Measurements from ENCODE around the gene MYCBPAP.

The MYCBPAP gene

DNA sequence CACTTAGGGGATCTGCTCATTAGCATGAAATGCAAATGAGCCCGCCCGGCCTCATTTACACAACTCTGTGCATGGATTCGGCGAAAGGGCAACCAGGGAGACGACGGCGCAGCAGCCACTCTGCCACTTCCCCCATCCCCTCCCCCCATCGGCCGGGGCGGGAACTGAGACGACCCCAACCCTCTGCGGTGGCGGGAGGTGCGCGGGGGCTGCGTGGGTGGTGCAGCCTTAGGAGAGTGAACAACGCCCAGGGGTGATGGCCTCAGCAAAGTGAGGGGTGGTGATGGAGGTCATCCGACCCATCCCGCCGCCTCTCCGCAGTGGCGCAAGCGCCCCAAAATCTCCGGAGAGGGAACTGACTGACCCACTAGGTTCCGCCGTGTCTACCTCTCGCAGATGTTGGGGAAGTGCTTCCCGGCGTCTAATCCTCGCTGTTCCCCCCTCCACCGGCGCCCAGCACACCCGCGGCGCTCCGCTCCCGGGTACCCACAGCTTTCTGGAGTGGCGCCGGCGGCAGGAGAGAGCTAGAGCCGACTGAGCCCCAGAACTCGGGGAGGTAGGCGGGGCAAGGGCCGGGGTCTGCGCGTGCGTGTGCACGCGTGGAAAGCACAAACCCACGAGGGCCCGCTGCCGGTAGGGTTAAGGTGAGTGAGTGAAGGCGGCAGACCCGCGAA, 50.8 kb downstream of the MYCBPAP start:
- no peak for DNase-seq

- DNase-seq = peak; percentile 26
These were observed 51.5 kb downstream of the MYCBPAP start for GRCh38 chr17:50559674-50560184.

GRCh38 chr17:50560185-50560824, 52.1 kb downstream of the MYCBPAP start, which contains the start of gene CACNA1G:
CACNA1G (plus strand) TSS chr17:50560715; CDS start chr17:50561460, 745 bp downstream.
- DNase-seq = peak; percentile 87

DNA sequence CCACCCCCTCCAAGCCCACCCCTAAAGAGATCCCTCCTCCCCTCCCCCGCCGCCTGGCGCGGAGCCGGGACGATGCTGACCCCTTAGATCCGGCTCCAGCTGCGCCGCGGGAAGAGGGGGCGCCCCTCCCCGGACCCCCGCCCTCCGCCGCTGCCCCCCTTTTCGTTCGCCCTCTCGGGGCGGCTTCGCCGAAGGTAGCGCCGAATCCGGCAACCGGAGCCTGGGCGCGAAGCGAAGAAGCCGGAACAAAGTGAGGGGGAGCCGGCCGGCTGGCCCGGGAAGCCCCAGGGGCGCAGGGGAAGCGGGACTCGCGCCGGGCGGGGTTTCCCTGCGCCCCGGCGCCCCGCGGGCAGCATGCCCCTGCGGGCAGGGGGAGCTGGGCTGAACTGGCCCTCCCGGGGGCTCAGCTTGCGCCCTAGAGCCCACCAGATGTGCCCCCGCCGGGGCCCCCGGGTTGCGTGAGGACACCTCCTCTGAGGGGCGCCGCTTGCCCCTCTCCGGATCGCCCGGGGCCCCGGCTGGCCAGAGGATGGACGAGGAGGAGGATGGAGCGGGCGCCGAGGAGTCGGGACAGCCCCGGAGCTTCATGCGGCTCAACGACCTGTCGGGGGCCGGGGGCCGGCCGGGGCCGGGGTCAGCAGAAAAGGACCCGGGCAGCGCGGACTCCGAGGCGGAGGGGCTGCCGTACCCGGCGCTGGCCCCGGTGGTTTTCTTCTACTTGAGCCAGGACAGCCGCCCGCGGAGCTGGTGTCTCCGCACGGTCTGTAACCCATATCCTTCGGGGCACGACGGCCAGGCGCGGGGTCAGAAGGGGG, 52.9 kb downstream of the MYCBPAP start:
- no peak for DNase-seq

DNA sequence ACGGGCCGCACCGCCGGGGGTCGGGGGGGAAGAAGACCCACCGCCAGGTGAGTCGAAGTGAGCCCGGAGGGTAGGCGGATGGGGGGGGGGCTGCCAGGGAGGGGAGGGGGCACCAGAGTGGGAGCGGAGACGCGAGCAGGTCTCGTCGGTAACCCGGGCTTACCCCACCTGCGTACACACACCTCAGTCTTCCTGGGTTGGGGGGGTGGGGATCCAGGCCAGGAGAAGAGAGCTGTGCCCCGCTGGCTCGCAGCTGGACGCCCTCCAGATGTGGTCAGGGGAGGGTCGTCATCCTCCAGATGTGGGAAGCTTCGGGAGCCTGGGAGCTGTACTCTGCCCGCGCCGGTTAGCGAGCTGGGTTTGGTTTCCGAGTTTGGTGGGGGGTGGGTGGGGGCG, 53.5 kb downstream of the MYCBPAP start:
- DNase-seq = no peak

DNA sequence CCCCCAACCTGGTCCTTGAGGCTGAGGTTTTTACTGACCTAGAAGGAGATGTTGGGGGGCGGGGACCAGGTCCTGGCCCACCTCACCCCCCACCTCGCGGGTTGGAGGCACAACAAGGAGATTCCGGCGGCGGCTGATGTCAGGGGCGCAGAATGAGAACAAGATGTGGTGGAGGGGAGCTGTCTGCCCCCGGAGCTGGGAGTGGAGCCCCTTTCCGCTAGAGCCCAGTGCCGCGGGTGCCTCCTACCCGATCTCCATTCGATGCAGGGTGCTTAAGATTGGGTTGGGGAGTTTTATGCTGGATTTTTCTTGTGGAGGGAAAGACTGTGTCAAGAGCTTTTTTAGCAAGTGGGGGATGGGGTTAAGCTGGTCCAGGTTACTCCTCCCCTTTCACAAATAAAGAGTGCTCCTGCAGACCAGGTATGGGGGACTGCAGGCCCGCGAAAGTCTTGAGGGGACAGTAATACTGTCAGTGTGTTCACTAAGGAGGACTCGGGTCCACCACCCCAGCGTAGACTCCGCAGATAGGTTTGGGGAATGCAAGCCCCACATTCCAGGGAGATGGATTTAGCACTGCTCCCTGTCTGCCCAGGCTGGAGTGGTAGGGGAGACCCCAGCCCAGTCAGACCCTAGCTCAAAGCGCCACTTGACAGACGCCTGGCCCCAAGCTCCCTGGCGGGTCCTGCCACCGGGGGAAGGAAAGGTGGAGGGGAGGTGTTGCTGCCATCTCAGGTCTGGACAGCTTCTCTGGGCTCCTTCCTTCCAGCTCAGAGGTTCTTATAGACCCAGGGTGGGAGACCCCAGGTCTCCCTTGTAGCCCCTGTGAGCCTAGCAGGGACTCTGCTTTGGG, 54.2 kb downstream of the MYCBPAP start:
- DNase-seq = no peak

GRCh38 chr17:50563092-50563511, 54.9 kb downstream of the MYCBPAP start:
- no peak for DNase-seq

- no peak for DNase-seq
These were observed 56.7 kb downstream of the MYCBPAP start for GRCh38 chr17:50564916-50565315.

DNA sequence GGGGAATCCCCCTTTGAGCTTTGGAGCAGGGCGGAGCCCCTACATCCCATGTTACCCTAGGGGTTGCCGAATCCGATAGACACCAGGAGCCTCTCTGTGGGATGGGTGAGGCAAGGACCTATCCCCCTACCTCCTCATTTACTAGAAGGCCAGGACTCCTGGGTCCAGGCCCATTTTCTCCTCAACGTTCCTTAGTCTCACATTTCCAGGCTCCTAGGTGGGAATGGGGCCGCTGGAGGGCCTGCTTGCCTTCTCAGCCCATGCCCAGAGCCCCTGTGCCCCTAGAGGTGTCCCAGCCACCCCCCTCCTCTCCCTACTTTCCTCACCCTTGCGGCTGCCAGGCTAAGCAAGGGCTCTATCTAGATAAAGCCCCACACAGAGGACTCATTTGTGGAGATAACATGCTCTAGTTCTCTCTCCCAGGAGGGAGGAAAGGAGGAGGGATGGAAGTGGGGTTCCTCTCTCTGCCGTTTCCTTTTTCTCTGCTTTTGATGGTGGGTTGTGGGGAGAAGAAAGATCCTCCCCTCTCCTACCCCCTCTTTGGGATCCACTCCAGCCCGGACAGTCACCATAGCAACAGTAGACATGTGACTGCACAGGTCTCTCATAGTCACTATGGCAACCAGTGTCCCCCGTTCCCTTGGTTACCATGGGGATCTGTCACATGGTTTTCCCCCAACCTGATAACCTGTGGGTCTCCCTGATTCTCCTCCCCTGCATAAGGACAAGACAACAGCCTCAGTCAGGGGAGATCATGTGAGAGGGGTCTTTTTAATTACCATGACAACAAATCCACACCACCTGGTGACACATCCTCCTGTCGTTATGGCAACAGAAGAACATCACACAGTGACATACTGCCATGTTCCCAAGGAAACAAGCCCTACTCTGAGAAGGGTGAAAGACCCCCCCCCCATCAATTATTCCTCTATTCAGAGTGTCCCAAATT, 57.4 kb downstream of the MYCBPAP start:
- no peak for DNase-seq

GRCh38 chr17:50566886-50567285, 58.6 kb downstream of the MYCBPAP start:
- no peak for DNase-seq

GRCh38 chr17:50568659-50569058, 60.4 kb downstream of the MYCBPAP start:
- no peak for DNase-seq

- no peak for DNase-seq
These were observed 61.4 kb downstream of the MYCBPAP start for GRCh38 chr17:50569592-50569991.

- DNase-seq = no peak
These were observed 61.8 kb downstream of the MYCBPAP start for GRCh38 chr17:50570032-50570431.

- no peak for DNase-seq
These were observed 62.3 kb downstream of the MYCBPAP start for GRCh38 chr17:50570528-50570927.

GRCh38 chr17:50571681-50572080, 63.4 kb downstream of the MYCBPAP start:
- no peak for DNase-seq

DNA sequence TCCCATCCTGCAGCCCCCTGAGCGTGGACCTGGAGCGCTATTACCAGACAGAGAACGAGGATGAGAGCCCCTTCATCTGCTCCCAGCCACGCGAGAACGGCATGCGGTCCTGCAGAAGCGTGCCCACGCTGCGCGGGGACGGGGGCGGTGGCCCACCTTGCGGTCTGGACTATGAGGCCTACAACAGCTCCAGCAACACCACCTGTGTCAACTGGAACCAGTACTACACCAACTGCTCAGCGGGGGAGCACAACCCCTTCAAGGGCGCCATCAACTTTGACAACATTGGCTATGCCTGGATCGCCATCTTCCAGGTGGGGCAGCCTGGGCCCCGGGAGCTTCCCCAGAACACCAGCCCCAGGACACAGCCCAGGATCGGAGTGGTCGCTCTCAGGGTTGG, 64.3 kb downstream of the MYCBPAP start:
- no peak for DNase-seq

- DNase-seq = no peak
These were observed 65.8 kb downstream of the MYCBPAP start for GRCh38 chr17:50573866-50574611.

DNA sequence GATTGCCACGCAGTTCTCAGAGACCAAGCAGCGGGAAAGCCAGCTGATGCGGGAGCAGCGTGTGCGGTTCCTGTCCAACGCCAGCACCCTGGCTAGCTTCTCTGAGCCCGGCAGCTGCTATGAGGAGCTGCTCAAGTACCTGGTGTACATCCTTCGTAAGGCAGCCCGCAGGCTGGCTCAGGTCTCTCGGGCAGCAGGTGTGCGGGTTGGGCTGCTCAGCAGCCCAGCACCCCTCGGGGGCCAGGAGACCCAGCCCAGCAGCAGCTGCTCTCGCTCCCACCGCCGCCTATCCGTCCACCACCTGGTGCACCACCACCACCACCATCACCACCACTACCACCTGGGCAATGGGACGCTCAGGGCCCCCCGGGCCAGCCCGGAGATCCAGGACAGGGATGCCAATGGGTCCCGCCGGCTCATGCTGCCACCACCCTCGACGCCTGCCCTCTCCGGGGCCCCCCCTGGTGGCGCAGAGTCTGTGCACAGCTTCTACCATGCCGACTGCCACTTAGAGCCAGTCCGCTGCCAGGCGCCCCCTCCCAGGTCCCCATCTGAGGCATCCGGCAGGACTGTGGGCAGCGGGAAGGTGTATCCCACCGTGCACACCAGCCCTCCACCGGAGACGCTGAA, 67.5 kb downstream of the MYCBPAP start:
- DNase-seq = no peak

DNA sequence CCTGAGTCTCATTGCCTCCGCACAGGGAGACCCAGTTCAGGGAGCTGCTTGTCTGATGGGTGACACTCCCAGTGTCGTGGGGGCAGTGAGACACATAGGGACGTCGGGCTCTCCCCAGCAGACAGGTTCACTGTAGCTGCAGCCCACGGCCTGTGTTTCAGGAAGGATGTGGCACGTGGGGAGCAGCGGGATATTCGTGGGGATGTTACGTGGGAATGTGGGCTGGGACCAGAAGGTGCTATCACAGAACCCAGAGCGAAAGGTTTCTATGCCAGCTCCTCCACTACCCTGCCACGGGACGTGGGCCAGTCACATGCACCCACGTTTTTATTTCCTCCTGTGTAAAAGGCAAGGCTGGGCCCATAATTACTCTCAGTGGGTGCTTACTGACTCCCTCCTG, 68.6 kb downstream of the MYCBPAP start:
- no peak for DNase-seq

DNA sequence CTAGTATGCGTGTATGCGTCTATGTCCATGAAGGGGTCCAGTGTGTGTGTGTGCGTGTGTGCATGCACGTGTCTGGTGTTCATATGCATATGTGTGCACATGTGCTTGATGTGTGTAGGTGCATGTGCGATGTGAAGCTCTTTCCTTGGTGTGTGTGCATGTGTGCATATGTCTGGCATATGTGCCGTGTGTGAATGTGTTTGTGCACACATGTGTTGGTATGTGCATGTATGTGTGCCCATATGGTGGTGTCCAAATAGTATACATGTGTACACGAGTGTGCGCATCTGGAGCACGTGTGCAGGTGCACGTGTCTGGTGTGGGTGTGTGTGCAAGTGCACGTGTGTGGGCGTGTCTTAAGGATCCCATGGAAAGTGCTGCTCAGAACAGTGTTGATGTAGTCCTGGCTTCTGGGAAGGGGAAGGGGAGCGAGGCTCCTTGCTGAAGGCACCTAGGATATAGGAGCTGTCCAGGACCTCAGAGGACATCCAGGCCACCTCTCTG, 69.3 kb downstream of the MYCBPAP start:
- DNase-seq = no peak

Data from activated CD4-positive, alpha-beta T cell treated with anti-CD3 and anti-CD28 coated beads, Interleukin-2, amount 50 U/mL, for 16 hours (primary cell).